Epidermal melanocyte (primary cell): ENCODE results near the gene IL1A.

ENCODE experiments used
- DNase-seq: peaks from one replicate; pipeline ENCODE4 v3.0.0; 2011; ENCODE audit warnings: low spot score; ENCODE audit not compliant: insufficient read length

IL1A gene

GRCh38 chr2:112793449-112793978 is 9.2 kb upstream of the IL1A start:
- no peak for DNase-seq

- no peak for DNase-seq
Measured at GRCh38 chr2:112792419-112792818, 8.1 kb upstream of the IL1A start.

- no peak for DNase-seq
Measured at GRCh38 chr2:112791693-112792230, 7.5 kb upstream of the IL1A start.

- DNase-seq, result no peak
Measured at GRCh38 chr2:112791019-112791418, 6.7 kb upstream of the IL1A start.

GRCh38 chr2:112790305-112790704 is 6.0 kb upstream of the IL1A start:
- DNase-seq, result no peak

GRCh38 chr2:112789186-112789585 is 4.9 kb upstream of the IL1A start:
- DNase-seq, result no peak

GRCh38 chr2:112788653-112789052 is 4.4 kb upstream of the IL1A start:
- no peak for DNase-seq

- no peak for DNase-seq
Measured at GRCh38 chr2:112787729-112788393, 3.6 kb upstream of the IL1A start.

GRCh38 chr2:112787294-112787693 is 3.0 kb upstream of the IL1A start:
- DNase-seq, result no peak

GRCh38 chr2:112783187-112783714 is 1.0 kb downstream of the IL1A start:
- DNase-seq, result no peak

GRCh38 chr2:112782234-112782799 is 2.0 kb downstream of the IL1A start:
- DNase-seq, result no peak

GRCh38 chr2:112779598-112779997 is 4.7 kb downstream of the IL1A start:
- no peak for DNase-seq

GRCh38 chr2:112777036-112777435 is 7.3 kb downstream of the IL1A start:
- DNase-seq, result no peak

- no peak for DNase-seq
Measured at GRCh38 chr2:112776113-112776512, 8.2 kb downstream of the IL1A start.

GRCh38 chr2:112774536-112775285 is 9.6 kb downstream of the IL1A start:
- DNase-seq, result no peak

- DNase-seq, result no peak
Measured at GRCh38 chr2:112773556-112773955, 10.7 kb downstream of the IL1A start.

- no peak for DNase-seq
Measured at GRCh38 chr2:112772911-112773475, 11.3 kb downstream of the IL1A start.

GRCh38 chr2:112772322-112772721 is 12.0 kb downstream of the IL1A start:
- no peak for DNase-seq

- no peak for DNase-seq
Measured at GRCh38 chr2:112768432-112768831, 15.9 kb downstream of the IL1A start.

GRCh38 chr2:112767693-112768330 is 16.5 kb downstream of the IL1A start:
- DNase-seq, result no peak

- DNase-seq, result no peak
Measured at GRCh38 chr2:112765251-112765650, 19.0 kb downstream of the IL1A start.
